WTC11 (cell line): ENCODE data around the gene SH3BP5L. TPM values are rescaled to one million over a fixed set of nuclear protein-coding genes. Genes with fewer than 3 reads are reported as not detected.

Experiments used
- ATAC-seq: fragments of 200-7000 bp; cut with Tn5 transposase; 2 replicates; pipeline ENCODE4 v1.10.0; 2021; ENCODE audit warnings: mild to moderate bottlenecking, moderate library complexity
- CTCF ChIA-PET: fragments of 300-600 bp; sonication (Branson Sonifier 250); formaldehyde crosslinking; loops from one replicate; lab custom pipeline; 2021; ENCODE audit warnings: antibody characterized with exemption; lab: Charles Lee
- POLR2A ChIA-PET: fragments of 350-600 bp; sonication (Branson Sonifier 250); formaldehyde crosslinking; loops from one replicate; lab custom pipeline; 2021; ENCODE audit warnings: antibody characterized with exemption; lab: Charles Lee
- DNase-seq: peaks from one replicate; pipeline ENCODE4 v3.0.0; 2021; ENCODE audit warnings: low spot score
- H3K27ac Mint-ChIP-seq: 2 replicates; pipeline ENCODE4 v1.8.0; 2021; ENCODE audit warnings: mixed read lengths
- H3K27me3 Mint-ChIP-seq: 2 replicates; pipeline ENCODE4 v1.8.0; 2021; ENCODE audit warnings: low read depth, mild to moderate bottlenecking, moderate library complexity, mixed read lengths
- H3K36me3 Mint-ChIP-seq: 2 replicates; pipeline ENCODE4 v1.8.0; 2021; ENCODE audit warnings: mixed read lengths
- H3K4me1 Mint-ChIP-seq: 2 replicates; pipeline ENCODE4 v1.8.0; 2022; ENCODE audit warnings: mixed read lengths
- H3K4me3 Mint-ChIP-seq: 2 replicates; pipeline ENCODE4 v1.8.0; 2021; ENCODE audit warnings: mild to moderate bottlenecking, moderate library complexity, mixed read lengths
- H3K9me3 Mint-ChIP-seq: 2 replicates; pipeline ENCODE4 v1.8.0; 2021; ENCODE audit warnings: mixed read lengths
- ATF3 ChIP-seq: sonication (generic); formaldehyde crosslinking; conservative IDR thresholded peaks from 2 replicates; pipeline ENCODE4 v1.8.1; 2022; ENCODE audit warnings: mild to moderate bottlenecking, missing genetic modification reagents
- CREM ChIP-seq: sonication (generic); formaldehyde crosslinking; IDR thresholded peaks from 2 replicates; pipeline ENCODE4 v1.8.1; 2022; ENCODE audit warnings: mild to moderate bottlenecking, missing genetic modification reagents, moderate library complexity
- ETV6 ChIP-seq: sonication (generic); formaldehyde crosslinking; IDR thresholded peaks from 2 replicates; pipeline ENCODE4 v1.8.1; 2022; ENCODE audit warnings: mild to moderate bottlenecking, missing genetic modification reagents
- FOXJ3 ChIP-seq: sonication (generic); formaldehyde crosslinking; IDR thresholded peaks from 2 replicates; pipeline ENCODE4 v1.9.0; 2021; ENCODE audit warnings: missing genetic modification reagents, mild to moderate bottlenecking, borderline replicate concordance
- GTF2I ChIP-seq: fragments of 250-450 bp; sonication (Bioruptor Pico); conservative IDR thresholded peaks from 2 replicates; pipeline ENCODE4 v1.4.0; 2021; ENCODE audit warnings: mild to moderate bottlenecking
- IRF1 ChIP-seq: sonication (generic); formaldehyde crosslinking; IDR thresholded peaks from 2 replicates; pipeline ENCODE4 v1.8.0; 2023; ENCODE audit warnings: missing genetic modification reagents
- MXD4 ChIP-seq: fragments of 250-450 bp; sonication (Bioruptor Pico); IDR thresholded peaks from 2 replicates; pipeline ENCODE4 v1.8.0; 2021; ENCODE audit warnings: mild to moderate bottlenecking, moderate library complexity, borderline replicate concordance
- NFYB ChIP-seq: sonication (generic); formaldehyde crosslinking; conservative IDR thresholded peaks from 2 replicates; pipeline ENCODE4 v1.8.0; 2022; ENCODE audit warnings: low read depth, missing genetic modification reagents
- NR3C1 ChIP-seq: sonication (generic); formaldehyde crosslinking; conservative IDR thresholded peaks from 2 replicates; pipeline ENCODE4 v1.8.1; 2023; ENCODE audit warnings: low read depth, mild to moderate bottlenecking, missing genetic modification reagents
- RORB ChIP-seq: fragments of 250-450 bp; sonication (Bioruptor Pico); IDR thresholded peaks from 2 replicates; pipeline ENCODE4 v1.9.0; 2021; ENCODE audit warnings: mild to moderate bottlenecking
- TCF7 ChIP-seq: sonication (generic); formaldehyde crosslinking; IDR thresholded peaks from 2 replicates; pipeline ENCODE4 v1.8.0; 2022; ENCODE audit warnings: mild to moderate bottlenecking, low read depth, missing genetic modification reagents, moderate library complexity
- USF2 ChIP-seq: sonication (generic); formaldehyde crosslinking; IDR thresholded peaks from 2 replicates; pipeline ENCODE4 v1.8.1; 2023; ENCODE audit warnings: mild to moderate bottlenecking, missing genetic modification reagents, moderate library complexity
- ZNF425 ChIP-seq: fragments of 250-450 bp; sonication (Bioruptor Pico); conservative IDR thresholded peaks from 2 replicates; pipeline ENCODE4 v1.9.0; 2021; ENCODE audit warnings: mild to moderate bottlenecking
- total RNA-seq: library from RNA; stranded (reverse); gene quantifications from 3 replicates; pipeline ENCODE4 v1.2.3, GENCODE V29; 2021
- TF ChIP-seq, protein P1 (sequence below): fragments of 200-600 bp; IDR thresholded peaks from 2 replicates; pipeline ENCODE4 v1.8.0; 2022; ENCODE audit warnings: antibody characterized with exemption
- TF ChIP-seq, protein P2 (sequence below): fragments of 250-450 bp; sonication (Bioruptor Pico); IDR thresholded peaks from 2 replicates; pipeline ENCODE4 v1.9.0; 2021; ENCODE audit warnings: mild to moderate bottlenecking, borderline replicate concordance

The SH3BP5L gene
- total RNA-seq, 1 experiment from 2014 or later = 32.9 TPM

- TF ChIP-seq NFYB (CRISPR knock-in tag) = no peak
- peak; percentile 72; the same call in 1 of the 2 replicates for TF ChIP-seq CREM (CRISPR knock-in tag)
- TF ChIP-seq, protein P1, sequence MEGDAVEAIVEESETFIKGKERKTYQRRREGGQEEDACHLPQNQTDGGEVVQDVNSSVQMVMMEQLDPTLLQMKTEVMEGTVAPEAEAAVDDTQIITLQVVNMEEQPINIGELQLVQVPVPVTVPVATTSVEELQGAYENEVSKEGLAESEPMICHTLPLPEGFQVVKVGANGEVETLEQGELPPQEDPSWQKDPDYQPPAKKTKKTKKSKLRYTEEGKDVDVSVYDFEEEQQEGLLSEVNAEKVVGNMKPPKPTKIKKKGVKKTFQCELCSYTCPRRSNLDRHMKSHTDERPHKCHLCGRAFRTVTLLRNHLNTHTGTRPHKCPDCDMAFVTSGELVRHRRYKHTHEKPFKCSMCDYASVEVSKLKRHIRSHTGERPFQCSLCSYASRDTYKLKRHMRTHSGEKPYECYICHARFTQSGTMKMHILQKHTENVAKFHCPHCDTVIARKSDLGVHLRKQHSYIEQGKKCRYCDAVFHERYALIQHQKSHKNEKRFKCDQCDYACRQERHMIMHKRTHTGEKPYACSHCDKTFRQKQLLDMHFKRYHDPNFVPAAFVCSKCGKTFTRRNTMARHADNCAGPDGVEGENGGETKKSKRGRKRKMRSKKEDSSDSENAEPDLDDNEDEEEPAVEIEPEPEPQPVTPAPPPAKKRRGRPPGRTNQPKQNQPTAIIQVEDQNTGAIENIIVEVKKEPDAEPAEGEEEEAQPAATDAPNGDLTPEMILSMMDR = no peak
- TF ChIP-seq, protein P2, sequence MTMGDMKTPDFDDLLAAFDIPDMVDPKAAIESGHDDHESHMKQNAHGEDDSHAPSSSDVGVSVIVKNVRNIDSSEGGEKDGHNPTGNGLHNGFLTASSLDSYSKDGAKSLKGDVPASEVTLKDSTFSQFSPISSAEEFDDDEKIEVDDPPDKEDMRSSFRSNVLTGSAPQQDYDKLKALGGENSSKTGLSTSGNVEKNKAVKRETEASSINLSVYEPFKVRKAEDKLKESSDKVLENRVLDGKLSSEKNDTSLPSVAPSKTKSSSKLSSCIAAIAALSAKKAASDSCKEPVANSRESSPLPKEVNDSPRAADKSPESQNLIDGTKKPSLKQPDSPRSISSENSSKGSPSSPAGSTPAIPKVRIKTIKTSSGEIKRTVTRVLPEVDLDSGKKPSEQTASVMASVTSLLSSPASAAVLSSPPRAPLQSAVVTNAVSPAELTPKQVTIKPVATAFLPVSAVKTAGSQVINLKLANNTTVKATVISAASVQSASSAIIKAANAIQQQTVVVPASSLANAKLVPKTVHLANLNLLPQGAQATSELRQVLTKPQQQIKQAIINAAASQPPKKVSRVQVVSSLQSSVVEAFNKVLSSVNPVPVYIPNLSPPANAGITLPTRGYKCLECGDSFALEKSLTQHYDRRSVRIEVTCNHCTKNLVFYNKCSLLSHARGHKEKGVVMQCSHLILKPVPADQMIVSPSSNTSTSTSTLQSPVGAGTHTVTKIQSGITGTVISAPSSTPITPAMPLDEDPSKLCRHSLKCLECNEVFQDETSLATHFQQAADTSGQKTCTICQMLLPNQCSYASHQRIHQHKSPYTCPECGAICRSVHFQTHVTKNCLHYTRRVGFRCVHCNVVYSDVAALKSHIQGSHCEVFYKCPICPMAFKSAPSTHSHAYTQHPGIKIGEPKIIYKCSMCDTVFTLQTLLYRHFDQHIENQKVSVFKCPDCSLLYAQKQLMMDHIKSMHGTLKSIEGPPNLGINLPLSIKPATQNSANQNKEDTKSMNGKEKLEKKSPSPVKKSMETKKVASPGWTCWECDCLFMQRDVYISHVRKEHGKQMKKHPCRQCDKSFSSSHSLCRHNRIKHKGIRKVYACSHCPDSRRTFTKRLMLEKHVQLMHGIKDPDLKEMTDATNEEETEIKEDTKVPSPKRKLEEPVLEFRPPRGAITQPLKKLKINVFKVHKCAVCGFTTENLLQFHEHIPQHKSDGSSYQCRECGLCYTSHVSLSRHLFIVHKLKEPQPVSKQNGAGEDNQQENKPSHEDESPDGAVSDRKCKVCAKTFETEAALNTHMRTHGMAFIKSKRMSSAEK (CRISPR knock-in tag) = no peak
- no peak for TF ChIP-seq USF2 (CRISPR knock-in tag)
- TF ChIP-seq ZNF425 (CRISPR knock-in tag) = no peak
- TF ChIP-seq IRF1 (CRISPR knock-in tag) = peak; percentile 62; the same call in 1 of the 2 replicates
- no peak for TF ChIP-seq NR3C1
- TF ChIP-seq RORB (CRISPR knock-in tag) = no peak
- no peak for TF ChIP-seq GTF2I
- no peak for TF ChIP-seq MXD4 (CRISPR knock-in tag)
- no peak for TF ChIP-seq TCF7 (CRISPR knock-in tag)
- no peak for TF ChIP-seq FOXJ3
These were observed 37.5 kb upstream of the SH3BP5L start (continued) for GRCh38 chr1:248862998-248863881.

- ChIA-PET CTCF (interaction anchor here (1.0 to 2.8 kb wide), 3 partner anchors 11 to 44 kb away, joined by 4 to 11 read pairs (median 4); no protein-coding TSS in a partner anchor), POLR2A (interaction anchor here (2.0 kb wide), 1 partner anchor 10 kb away, joined by 10 read pairs; no protein-coding TSS in a partner anchor)
- peaks cover 3% of the 10 kb centered on the region for H3K9me3 Mint-ChIP-seq
- DNase-seq = no peak
- H3K27ac Mint-ChIP-seq = no peak overlapping the region
- H3K4me1 Mint-ChIP-seq = peaks cover 20% of the 10 kb centered on the region
- H3K36me3 Mint-ChIP-seq = no peaks in the 10 kb centered on the region
- no peak for TF ChIP-seq ETV6 (CRISPR knock-in tag)
- no peak for TF ChIP-seq ATF3 (CRISPR knock-in tag)
- no peak for TF ChIP-seq FOXJ3
- TF ChIP-seq, all 79 proteins: peak for 0
- ATAC-seq = no peak
- Mint-ChIP-seq H3K27me3 (peaks cover 52% of the 10 kb centered on the region), H3K4me3 (peak overlapping the region; percentile 79)
These were observed 36.9 kb upstream of the SH3BP5L start for GRCh38 chr1:248862695-248862997.
